NCI-H2196 (cell line): ENCODE data around the gene ASAP2.

ENCODE experiments used
- DNase-seq: peaks from one replicate; lab custom pipeline; 2025; ENCODE audit not compliant: unreplicated experiment; lab: John Stamatoyannopoulos, UW

ASAP2 gene

DNA sequence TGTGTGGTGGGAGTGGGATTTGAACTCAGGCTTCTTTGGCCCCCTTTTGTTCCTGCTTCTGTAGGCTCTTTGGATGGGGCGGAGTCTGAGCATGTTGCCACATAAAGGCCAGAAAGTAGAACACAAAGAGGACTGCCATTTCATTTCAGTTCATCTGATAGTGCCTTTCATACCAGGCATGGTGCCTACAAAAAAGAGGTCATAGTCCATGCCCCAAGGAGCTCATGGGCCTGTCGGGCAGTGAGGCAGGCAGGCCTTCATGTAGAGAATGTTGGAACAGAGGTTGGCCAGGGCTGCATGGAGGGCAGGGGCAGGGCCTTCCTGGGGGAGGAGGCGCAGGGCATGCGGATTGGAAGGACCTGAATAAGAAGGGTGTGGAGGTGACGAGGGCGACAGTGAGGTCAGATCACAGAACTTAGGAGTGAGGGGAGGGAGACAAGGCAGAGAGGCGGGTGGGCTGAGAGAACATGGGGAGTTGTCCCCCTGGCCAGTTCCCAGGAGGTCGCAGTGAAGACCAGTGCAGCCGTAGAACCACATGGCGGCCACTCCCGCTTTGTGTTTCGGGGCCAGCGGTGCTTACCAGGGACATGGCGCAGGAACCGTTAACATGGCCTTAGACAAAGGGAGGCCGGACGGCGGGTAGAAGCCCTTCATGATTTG, 167.6 kb downstream of the ASAP2 start:
- DNase-seq = no peak

DNA sequence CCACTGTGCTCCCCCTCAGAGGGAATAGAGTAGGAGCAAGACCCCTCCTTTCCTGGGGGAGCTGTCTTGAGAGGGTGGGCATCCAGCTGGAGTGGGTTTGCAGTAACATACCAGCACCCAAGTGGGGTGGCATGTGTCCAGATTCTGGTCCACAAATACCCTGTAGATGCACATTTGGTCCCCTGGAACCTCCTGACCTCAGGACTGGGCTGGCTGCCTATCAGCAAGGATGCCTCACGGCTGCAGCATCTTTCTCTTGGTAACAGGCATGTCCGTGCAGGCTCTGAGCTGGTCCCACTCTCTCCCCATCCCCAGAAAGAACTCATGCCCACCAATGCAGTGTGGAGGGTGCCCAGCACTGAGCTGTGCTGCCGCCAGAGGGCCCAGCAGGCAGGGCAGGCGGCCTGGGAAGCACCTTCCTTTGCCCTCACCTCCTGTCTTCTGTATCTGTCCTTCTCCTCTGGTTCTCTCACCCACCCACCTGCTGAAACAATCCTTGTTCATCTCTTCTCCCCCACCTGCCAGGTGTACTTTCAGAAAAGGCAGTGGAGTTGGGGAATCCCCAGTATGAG, 169.3 kb downstream of the ASAP2 start:
- no peak for DNase-seq

- DNase-seq = no peak
These were observed 171.0 kb downstream of the ASAP2 start for GRCh38 chr2:9377461-9378097.

GRCh38 chr2:9378433-9379390, 172.1 kb downstream of the ASAP2 start:
- no peak for DNase-seq

- DNase-seq = no peak
These were observed 172.8 kb downstream of the ASAP2 start for GRCh38 chr2:9379391-9379755.

DNA sequence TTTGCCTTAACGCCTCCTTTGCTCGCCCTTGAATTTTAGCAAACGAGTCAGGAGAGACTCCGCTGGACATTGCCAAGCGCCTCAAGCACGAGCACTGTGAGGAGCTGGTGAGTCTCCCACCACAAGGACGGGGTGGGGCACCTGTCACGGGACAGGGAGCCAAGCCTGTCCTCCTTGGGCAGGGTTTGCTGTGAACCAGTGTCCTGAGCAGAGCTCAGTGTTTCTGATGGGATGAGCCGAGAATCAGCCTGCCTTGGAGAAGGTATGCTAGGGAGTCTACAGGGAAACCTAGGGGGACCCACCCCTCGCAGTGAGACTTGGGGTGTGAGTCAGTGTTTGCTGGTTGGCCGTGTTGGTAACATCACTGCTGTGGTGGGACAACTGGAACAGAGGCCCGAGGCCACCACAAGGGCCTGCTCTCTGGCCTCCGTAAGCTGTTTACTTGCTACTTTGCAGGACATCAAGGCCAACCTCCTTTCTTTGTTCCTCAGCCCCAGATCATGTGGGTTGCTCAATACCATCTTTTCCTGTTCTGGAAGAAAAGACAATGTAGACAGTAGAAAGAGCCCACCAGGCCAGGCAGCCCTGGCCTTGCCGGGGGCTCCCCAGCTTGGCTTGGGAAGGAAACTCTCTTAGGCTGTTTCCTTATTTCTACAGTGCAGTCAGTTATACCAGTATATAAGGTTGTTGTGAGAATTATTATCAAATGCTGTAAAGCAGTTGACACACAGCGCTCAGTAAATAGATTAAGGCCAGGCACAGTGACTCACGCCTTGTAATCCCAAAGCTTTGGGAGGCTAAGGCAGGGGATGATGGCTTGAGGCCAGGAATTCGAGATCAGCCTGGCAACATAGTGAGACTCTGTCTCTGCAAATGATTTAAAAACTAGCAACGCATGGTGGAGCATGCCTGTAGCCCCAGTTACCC, 174.4 kb downstream of the ASAP2 start:
- DNase-seq = no peak

DNA sequence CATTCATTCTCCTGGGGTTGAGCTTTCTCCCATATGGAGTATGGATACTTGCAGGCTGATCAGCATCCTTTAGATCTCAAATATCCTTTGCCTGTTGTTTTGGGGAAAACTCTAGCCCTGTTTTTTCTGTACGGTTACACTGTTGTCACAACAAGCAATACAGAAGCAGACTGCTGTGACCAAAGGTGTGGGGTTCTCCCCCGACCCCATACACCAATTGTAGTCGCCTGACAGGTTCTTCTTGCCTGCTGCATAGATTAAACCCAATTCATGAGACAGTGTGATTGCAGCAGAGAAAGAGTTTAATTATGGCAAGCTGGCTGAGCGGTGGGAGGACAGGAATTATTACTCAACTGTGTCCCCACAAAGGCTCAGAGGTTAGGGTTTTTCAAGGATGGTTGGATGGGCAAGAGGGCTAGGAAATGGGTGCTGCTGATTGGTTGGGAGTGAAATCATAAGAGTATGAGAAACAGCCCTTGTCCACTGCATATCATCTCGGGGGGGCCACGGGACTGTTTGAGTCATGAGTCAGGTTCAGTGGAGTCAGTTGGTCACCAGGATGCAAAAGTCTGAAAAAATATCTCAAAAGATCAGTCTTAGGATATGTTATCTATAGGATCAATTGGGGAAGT, 176.1 kb downstream of the ASAP2 start:
- DNase-seq = no peak

DNA sequence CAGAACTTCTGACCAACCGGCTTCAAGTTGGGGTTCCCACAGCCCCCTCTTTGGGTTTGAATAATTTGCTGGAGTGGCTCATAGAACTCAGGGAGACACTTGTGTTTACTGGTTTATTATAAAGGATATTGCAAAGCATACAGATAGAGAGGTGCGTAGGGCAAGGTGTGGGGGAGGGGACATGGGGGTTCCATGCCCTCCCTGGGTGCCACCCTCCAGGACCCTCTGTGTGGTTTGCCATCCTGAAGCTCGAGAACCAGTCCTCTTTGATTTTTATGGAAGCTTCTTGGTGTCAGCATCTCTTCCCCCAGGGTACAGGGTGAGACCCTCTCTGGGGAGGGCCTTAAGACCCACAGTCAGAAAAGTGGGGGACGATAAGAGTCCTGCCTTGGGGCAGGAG, 177.9 kb downstream of the ASAP2 start:
- DNase-seq = no peak

DNA sequence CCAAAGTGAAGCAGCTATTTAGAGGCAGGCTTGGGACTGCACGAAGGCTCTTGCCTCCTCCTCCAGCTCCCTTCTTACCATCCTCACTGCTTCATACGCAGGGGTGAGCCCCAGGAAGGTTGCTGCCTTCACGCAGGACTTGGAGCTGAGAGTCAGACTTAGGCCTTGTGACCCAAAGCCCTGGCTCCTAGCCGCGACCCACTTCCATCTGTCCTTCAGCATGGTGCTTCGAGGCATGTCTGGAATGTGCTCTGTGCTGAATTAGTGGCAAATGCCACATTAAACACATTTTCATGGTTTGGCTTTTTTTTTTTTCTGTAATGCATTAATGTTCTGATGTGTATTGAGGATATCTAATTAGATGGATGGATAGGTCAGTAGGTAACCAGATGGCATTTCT, 179.2 kb downstream of the ASAP2 start:
- DNase-seq = no peak

DNA sequence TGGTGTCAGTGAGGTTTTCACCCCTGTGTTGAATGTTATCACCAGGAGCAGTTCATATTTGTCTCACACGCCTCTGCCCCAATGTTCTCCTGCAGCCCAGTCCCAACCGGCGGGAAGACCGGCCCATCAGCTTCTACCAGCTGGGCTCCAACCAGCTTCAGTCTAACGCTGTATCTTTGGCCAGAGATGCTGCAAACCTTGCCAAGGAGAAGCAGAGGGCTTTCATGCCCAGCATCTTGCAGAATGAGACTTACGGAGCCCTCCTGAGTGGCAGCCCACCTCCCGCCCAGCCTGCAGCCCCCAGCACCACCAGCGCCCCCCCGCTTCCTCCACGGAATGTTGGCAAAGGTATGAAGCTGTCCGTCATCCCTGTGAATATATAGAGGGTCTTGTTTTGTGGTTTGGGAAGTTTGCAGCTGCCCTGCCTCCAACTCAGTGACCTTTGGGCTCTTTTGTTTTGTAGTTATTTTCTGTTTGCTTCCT, 181.6 kb downstream of the ASAP2 start:
- no peak for DNase-seq

- no peak for DNase-seq
These were observed 182.6 kb downstream of the ASAP2 start for GRCh38 chr2:9388950-9389911.

- DNase-seq = no peak
These were observed 183.7 kb downstream of the ASAP2 start for GRCh38 chr2:9390151-9390850.

GRCh38 chr2:9390991-9391390, 184.4 kb downstream of the ASAP2 start:
- no peak for DNase-seq

DNA sequence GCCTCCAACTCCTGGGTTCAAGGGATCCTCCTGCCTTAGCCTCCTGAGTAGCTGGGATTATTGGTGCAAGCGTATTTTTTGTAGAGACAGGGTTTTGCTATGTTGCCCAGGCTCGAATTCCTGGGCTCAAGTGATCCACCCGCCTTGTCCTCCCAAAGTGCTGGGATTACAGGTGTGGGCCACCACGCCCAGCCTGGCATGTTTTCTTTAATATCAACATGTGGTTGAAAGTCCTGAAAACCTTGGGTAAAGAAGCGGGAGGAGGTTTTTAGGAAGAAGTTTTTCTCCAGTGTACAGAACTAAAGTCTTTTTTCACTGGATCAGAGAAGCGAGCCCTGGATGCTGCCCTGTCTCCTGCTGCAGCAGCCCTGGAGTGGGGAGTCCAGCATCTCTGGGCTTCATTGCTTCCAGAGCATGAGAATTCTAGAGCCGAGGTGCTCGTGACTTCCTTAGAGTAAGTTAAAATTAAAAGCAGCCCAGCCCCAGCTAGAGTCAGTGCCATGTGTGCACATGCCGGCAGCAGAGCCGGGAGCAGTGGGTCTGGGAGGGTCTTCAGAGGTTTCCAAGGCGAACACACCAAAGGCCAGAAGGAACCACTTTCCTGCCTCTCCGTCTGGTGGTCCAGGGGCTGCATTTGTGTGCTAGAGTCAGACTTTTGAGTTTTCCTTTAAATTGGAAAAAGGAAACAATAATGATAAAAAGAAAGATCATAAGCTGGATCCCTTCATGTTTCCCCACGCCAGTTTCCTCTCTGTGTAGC, 185.5 kb downstream of the ASAP2 start:
- no peak for DNase-seq

GRCh38 chr2:9392898-9393765, 186.5 kb downstream of the ASAP2 start:
- no peak for DNase-seq

- no peak for DNase-seq
These were observed 188.2 kb downstream of the ASAP2 start for GRCh38 chr2:9394816-9395215.
